ENCODE measurements around the gene MPND.

Gene MPND

DNA sequence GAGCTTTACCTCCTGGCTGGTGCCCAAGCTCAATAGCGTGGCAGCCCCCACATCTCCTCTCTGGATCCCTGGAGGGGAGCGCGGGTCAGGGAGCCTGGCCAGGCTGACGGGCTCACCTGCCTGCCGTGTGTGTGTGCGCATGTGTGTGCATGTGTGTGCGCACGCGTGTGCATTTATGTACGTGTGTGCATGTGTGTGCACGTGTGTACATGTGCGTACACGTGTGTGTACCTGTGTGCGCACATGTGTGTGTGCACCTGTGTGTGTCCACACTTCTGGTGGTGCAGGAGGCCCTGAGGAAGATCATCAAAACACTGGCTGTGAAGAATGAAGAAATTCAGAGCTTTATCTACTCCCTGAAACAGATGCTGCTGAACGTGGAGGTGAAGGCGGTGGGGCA, 37.7 kb upstream of the MPND start:
- DNase-seq: no peak
- TF ChIP-seq POLR2A (IDR thresholded peaks at IDR 0.05; ENCODE audit: low read length) (no peak), GATA1 (IDR thresholded peaks at IDR 0.05; ENCODE audit: low read depth, low read length) (no peak)

DNA sequence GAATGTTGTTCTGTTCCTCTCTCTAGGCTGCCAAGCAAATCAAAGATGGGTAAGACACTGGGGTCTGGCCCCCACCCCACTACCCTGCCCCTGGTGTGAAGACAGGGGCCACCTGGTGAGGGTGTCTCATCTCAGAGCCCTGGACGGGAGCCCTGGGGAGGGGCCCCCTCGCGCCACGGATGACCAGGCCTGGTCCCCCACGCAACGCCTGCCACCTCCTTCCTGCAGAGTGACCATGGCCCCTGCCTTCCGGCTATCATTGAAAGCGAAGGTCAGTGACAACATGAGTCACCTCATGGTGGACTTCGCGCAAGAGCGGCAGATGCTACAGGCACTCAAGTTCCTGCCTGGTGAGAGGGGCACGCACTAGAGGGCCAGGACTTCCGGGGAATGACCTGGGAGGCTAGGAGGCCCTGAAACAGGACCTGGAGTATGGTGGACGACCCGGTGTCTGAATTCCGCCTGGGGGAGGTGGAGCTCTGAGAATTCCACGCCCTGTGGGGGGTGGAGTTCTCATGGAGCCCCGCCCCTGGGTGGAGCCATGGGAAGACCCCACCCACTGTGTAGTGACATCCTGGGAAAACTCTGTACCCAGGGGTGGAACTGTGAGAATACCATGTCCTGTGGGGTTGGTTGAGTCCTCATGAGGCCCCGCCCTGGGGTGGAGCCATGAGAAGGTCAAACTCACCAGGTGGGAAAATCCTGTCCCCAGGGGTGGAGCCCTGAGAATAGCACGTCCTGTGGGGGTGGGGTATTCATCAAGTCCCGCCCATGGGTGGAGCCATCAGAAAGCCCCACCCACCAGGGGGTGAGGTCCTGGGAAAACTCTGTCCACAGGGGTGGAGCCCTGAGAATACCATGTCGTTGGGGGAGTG, 32.9 kb upstream of the MPND start:
- no peak for TF ChIP-seq POLR2A (IDR thresholded peaks at IDR 0.05; ENCODE audit: low read length)
- TF ChIP-seq GATA1 (IDR thresholded peaks at IDR 0.05; ENCODE audit: low read depth, low read length): no peak
- no peak for DNase-seq

DNA sequence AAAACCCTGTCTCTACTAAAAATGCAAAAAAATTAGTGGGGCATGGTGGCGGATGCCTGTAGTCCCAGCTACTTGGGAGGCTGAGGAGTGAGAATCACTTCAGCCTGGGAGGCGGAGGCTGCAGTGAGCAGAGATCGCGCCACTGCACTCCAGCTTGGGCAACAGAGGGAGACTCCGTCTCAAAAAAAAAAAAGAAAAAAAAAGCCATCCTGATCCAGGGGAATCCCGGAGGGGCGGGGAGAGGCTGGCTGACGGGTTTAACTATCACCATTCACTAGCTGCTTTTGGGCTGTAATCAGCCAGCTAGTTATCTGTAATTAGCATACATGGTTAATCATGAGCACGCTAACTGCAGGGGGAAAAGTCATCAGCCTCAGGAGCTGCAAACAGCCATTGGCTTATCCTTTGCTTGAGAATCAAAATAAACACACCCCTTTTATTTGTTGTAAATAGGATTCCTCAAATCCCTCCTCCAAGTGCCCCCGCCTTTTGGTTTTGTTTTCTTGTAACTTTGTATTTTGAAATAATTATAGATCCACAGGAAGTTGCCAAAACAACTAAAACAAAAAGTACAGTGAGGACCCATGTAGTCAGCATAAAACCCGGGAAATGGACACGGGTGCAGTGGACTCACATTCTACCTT, 29.4 kb upstream of the MPND start:
- DNase-seq: no peak
- TF ChIP-seq POLR2A (IDR thresholded peaks at IDR 0.05; ENCODE audit: low read length): no peak
- no peak for TF ChIP-seq GATA1 (IDR thresholded peaks at IDR 0.05; ENCODE audit: low read depth, low read length)

DNA sequence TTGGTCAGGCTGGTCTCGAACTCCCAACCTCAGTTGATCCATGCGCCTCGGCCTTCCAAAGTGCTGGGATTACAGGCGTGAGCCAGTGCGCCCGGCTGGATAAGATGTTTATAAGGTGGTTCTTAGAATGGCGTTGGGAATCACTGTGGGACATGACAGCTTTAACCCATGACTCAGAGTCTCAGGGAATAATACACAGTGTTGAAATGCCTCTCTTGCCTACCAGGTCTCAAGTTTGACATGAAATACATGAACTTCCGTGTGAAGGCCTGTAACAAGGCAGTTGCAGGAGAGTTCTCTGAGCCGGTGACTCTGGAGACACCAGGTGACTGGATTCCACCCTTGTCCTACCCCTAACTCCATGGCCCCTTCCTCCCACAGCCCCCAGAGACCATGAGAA, 26.4 kb upstream of the MPND start:
- no peak for DNase-seq
- TF ChIP-seq GATA1 (IDR thresholded peaks at IDR 0.05; ENCODE audit: low read depth, low read length): no peak
- TF ChIP-seq POLR2A (IDR thresholded peaks at IDR 0.05; ENCODE audit: low read length): no peak

DNA sequence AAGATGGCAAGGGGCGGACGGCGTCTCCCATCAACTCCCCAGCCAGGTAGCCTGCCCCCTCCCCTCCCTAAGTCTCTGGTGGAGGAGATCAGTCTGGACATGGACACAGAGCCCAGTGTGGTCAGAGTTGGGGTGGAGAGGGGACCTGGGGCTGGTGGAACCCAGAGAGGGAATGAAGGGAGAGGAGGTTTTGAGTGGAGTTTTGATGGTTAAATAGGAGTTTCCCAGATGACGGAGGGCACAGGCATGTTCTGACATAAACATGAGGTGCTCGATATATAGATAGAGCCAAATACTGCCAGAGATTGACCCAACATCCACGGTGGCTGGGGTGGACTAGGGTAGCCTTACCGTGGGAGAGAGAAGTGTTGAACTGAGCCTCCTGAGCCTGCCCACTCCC, 24.9 kb upstream of the MPND start:
- TF ChIP-seq GATA1 (IDR thresholded peaks at IDR 0.05; ENCODE audit: low read depth, low read length) (no peak), POLR2A (IDR thresholded peaks at IDR 0.05; ENCODE audit: low read length) (no peak)
- no peak for DNase-seq

DNA sequence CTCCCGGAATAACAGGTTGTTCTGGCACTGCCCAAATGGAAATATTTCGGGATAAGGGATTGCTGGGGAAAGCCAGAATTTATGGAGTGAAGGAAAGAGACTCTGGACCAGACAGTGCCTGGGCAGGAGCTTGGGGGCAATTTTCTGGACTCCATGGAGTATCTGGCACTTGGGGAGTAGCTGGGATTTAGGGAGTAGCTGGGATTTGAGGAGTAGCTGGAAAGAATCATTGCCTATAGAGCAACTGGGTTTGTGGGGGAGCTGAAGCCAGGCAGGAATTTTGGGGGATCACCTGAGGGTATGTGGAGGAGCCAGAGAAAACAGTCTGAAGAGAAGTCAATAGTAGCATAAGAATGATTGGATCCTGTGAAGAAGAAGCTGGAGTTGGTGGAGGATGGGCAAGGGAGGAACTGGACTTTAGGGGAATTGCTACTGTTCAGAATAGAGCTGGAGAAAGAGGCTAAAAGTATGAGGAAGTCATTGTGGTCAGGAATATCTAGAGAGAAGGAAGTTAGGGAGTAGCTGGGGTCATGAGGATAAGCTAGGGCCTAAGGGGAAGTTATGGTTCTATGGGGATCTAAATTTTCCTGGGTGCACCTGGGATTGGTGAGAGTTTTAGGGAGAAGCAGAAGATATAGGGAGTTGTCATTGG, 24.2 kb upstream of the MPND start:
- no peak for TF ChIP-seq POLR2A (IDR thresholded peaks at IDR 0.05; ENCODE audit: low read length)
- TF ChIP-seq GATA1 (IDR thresholded peaks at IDR 0.05; ENCODE audit: low read depth, low read length): no peak
- DNase-seq: no peak

DNA sequence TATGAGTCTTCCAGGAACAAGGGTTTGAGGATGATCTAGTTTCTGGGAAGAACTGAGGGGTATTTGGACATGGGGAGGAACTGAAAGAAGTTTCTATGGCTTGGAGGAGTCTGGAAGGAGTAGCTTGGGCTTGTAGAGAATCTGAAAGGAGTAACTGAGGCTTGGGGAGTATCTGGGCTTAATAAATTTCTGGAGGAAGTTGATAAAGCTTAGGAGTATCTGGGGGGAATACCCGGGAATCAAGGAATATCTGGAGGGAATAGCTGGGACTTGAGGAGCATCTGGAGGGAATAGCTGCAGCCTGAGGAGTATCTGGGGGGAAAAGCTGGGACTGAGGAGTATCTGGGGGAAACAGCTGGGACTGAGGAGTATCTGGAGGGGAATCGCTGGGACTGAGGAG, 22.9 kb upstream of the MPND start:
- TF ChIP-seq POLR2A (IDR thresholded peaks at IDR 0.05; ENCODE audit: low read length): no peak
- DNase-seq: no peak

DNA sequence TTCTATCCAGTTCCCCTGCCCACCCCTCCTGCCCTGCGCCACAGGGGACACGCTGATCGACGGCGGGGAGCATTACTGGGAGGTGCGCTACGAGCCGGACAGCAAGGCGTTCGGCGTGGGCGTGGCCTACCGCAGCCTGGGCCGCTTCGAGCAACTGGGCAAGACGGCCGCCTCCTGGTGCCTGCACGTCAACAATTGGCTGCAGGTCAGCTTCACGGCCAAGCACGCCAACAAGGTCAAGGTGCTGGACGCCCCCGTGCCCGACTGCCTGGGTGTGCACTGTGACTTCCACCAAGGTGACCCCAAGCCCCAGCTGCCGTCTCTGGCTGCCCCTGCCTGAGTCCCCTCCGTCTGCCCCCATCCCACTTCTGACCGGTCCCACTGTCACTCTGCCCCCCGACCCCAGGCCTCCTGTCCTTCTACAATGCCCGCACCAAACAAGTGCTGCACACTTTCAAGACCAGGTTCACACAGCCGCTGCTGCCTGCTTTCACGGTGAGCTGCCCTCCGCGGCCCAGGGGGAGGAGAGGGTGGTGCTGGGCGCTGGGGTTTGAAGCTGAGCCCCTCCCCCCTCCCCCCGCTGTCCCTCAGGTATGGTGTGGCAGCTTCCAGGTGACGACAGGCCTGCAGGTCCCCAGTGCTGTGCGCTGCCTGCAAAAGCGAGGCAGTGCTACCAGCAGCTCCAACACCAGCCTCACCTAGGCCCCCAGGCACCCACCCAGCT, 20.3 kb upstream of the MPND start:
- TF ChIP-seq POLR2A (IDR thresholded peaks at IDR 0.05; ENCODE audit: low read length) (no peak), GATA1 (IDR thresholded peaks at IDR 0.05; ENCODE audit: low read depth, low read length) (no peak)
- DNase-seq: no peak

DNA sequence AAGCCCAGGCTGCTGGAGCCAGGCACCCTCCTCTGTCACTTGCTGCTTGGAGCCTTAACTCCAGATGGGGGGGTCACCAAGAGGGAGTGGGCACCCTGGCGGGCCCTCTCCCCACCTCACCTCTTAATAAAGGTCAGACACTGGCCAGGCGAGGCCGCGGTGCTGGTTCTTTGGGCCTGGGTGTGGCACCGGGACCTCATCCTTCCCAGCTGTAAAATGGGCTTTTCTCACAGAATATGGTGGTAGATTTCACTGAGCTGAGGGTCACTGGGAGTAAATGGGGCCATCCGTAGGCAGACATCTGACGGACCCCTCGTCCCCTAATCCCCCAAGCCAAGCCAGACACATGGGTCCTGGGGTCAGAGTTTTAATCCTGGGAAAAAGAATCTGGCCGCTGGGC, 19.7 kb upstream of the MPND start:
- TF ChIP-seq GATA1 (IDR thresholded peaks at IDR 0.05; ENCODE audit: low read depth, low read length) (no peak), POLR2A (IDR thresholded peaks at IDR 0.05; ENCODE audit: low read length) (no peak)
- no peak for DNase-seq

DNA sequence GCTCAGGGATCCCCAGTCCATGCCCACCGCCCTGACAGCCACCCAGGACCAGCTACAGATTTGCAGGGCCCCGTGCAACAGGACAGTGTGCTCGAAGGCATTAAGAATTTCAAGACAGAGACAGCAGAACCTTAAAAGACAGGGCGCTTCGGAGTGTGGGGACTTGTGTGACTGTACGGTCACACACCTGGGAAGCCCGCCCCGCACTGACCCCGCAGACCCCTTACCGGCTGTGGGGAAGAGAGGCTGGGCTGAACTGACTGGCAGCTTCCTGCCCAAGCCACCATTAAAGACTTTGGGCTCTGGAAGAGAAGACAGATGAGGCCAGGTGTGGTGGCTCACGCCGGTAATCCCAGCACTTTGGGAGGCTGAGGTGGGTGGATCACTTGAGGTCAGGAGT, 19.1 kb upstream of the MPND start:
- TF ChIP-seq GATA1 (IDR thresholded peaks at IDR 0.05; ENCODE audit: low read depth, low read length): no peak
- TF ChIP-seq POLR2A (IDR thresholded peaks at IDR 0.05; ENCODE audit: low read length): no peak
- DNase-seq: no peak

DNA sequence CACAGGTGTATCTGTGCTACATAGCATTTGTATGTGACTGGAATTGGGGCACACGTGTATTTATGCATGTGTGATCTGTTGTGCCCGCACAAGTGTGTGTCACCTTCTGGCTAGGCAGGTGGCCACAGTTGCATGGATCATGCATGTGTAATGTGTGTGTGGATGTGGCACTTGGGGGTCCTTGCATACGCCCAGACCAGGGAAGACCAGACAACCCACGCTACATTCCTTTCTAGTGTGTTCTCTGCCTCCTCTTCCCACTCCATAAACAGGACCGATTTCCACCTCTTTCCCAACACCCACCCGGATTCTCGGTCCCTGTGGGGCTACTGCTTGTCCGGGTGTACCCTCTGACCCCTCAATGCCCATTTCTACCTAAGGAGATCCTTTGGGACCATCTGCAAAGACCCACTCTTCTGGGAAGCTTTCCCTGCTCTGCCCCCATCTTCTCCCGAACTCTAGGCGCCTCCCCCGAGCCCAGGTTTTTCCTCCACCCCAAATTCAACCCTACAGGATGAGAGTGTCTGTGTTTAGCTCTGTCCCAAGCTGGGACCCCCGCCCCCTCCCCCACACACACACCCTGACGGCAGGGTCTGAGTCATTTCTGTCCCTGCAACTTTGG, 17.0 kb upstream of the MPND start:
- DNase-seq: no peak
- TF ChIP-seq POLR2A (IDR thresholded peaks at IDR 0.05; ENCODE audit: low read length) (no peak), GATA1 (IDR thresholded peaks at IDR 0.05; ENCODE audit: low read depth, low read length) (no peak)

DNA sequence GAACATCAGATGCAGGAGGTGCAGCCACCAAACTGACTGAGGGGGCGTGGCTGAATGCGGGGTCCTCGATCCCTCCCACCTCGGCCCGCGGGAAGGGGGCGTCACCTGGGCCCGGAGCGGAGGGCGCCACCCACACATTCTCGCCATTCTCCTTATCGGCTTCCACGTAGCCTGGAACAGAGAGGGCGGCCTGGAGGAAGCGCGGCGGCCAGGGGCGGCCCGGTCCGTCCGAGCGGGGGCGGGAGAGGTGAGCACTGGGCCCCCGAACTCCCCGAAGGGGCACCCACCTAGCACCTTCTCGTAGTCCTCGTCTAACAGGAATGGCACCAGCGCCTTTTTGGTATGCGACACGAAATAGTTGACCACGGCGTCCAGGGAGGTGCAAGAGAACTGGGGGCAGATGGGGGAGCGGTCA, 16.5 kb upstream of the MPND start:
- peak; percentile 46 to 48 for DNase-seq
- TF ChIP-seq GATA1 (IDR thresholded peaks at IDR 0.05; ENCODE audit: low read depth, low read length) (no peak), POLR2A (IDR thresholded peaks at IDR 0.05; ENCODE audit: low read length) (no peak)

DNA sequence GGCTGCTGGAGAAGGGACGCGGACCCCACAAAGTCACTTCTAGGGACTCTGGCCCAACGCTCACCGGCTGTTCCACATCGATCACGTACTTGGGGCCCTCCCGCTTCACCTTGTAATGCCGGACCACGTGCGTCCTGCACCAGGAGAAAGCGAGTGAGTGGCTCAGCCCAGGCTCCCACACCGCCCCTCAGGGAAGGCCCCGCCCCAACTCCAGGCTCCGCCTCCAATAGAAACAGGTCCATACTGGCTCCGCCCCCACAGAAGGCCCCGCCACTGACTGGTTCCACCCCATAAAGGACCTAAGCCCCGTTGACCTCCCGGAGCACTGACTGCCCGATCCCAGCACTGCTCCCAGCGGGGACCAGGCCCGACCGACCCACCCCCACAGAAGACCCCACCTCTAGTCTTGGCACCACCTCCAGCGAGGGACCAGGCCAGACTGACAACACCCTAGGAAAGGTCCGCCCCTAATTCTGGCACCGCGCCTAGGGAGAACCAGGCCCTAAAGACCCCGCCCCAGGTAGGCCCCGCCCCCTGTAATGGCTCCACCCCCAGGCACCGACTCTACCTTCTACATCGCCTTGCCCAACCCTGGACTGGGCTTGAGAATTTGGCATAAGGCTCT, 16.0 kb upstream of the MPND start:
- DNase-seq: peak; percentile 90 to 91
- no peak for TF ChIP-seq POLR2A (IDR thresholded peaks at IDR 0.05; ENCODE audit: low read length)
- TF ChIP-seq GATA1 (IDR thresholded peaks at IDR 0.05; ENCODE audit: low read depth, low read length): no peak
